ENCODE results near the gene LY6G6D. TPM values are rescaled to one million over a fixed set of nuclear protein-coding genes. Genes with fewer than 3 reads are reported as not detected.

LY6G6D gene
- total and polyA plus RNA-seq, 8 donors = not detected

DNA sequence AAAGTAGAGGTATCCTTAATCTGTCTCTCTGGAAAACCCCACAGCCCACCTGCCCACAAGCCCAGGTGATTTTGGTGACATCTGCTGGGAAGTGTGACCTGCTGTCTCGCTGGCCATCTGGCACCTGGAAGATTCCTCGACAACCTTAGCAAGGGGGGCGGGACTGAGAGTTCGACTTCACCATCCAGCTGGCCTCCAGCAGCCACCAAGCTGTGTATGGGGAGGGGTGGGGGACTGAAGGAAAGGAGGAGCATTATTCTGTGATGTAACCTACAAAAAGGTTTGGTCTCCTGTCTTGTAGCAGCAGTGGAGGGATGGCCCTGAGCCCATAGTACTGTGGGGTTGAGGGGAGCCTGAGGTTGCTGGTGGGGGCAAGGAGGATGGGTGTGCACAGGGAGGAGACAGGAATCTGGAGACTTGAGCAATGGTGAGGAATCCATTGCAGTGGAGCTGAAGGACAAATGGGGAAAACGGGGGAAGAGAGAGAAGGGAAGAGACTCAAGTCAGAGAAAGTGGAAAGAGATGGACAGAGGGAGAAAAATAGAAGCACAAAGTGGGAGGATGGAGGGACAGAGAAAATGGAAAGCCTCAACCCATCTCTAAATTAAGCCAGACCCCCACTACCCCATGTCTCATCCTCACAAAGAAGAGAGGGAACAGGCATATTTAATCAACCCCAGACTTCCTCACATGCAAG is 4.5 kb upstream of the LY6G6D start:
- intact Hi-C loops (cut with DNase I; ENCODE audit: low total_unique reads) = no loop called here
- peaks cover 0 to 10% (median 0%) of the 10 kb centered on the region in 4 donors for H3K4me1 ChIP-seq
- H3K27me3 ChIP-seq = peaks cover 0 to 4% (median 0%) of the 10 kb centered on the region in 3 donors
- no peak for TF ChIP-seq POLR2A (IDR thresholded peaks at IDR 0.05)
- TF ChIP-seq, protein P1, sequence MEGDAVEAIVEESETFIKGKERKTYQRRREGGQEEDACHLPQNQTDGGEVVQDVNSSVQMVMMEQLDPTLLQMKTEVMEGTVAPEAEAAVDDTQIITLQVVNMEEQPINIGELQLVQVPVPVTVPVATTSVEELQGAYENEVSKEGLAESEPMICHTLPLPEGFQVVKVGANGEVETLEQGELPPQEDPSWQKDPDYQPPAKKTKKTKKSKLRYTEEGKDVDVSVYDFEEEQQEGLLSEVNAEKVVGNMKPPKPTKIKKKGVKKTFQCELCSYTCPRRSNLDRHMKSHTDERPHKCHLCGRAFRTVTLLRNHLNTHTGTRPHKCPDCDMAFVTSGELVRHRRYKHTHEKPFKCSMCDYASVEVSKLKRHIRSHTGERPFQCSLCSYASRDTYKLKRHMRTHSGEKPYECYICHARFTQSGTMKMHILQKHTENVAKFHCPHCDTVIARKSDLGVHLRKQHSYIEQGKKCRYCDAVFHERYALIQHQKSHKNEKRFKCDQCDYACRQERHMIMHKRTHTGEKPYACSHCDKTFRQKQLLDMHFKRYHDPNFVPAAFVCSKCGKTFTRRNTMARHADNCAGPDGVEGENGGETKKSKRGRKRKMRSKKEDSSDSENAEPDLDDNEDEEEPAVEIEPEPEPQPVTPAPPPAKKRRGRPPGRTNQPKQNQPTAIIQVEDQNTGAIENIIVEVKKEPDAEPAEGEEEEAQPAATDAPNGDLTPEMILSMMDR (IDR thresholded peaks at IDR 0.05) = no peak
- no peak for TF ChIP-seq EP300 (IDR thresholded peaks at IDR 0.05)
- TF ChIP-seq POLR2AphosphoS5 (IDR thresholded peaks at IDR 0.05) = no peak
- no peaks in the 10 kb centered on the region for H3K36me3 ChIP-seq
- no peak overlapping the region for H3K27ac ChIP-seq
- peak in 1 of 2 donors; percentile 4 for DNase-seq
- WGBS, 5 donors = 60 to 73% (median 70%) methylated on average over 5 of the region's 5 CpGs
- H3K4me3 ChIP-seq = no peak overlapping the region
- no peaks in the 10 kb centered on the region for H3K9me3 ChIP-seq

DNA sequence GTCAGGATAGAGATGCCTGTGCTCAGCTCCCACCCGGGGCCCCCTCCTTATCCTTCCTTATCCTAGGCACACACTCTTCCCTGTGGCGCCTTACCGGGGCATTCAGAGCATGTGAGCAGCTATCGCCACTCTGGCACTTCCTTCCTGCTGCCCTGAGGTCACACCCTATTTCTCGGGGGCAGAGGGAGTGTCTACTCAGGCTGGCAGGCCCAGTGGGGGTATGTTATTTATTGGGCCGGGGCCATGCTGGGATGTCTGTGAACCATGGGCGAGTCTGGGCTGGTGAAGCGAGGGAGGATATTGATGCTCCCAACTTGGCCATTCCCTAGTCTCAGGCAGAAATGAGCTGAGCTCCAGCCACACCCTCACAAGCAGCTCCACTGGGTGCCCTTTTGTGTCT is 3.9 kb upstream of the LY6G6D start:
- Histone ChIP-seq H3K27me3 (peaks cover 0 to 4% (median 0%) of the 10 kb centered on the region in 3 donors), H3K9me3 (no peaks in the 10 kb centered on the region), H3K27ac (no peak overlapping the region), H3K36me3 (no peaks in the 10 kb centered on the region), H3K4me1 (peaks cover 0 to 10% (median 0%) of the 10 kb centered on the region in 4 donors), H3K4me3 (no peak overlapping the region)
- WGBS, 5 donors = 33 to 45% (median 39%) methylated on average over 6 to 8 of the region's 8 CpGs
- peak in 1 of 2 donors; percentile 68 for DNase-seq
- intact Hi-C loops (cut with DNase I; ENCODE audit: low total_unique reads) = no loop called here
- TF ChIP-seq, protein P1 (IDR thresholded peaks at IDR 0.05) = no peak
- TF ChIP-seq EP300 (IDR thresholded peaks at IDR 0.05) (no peak), POLR2A (IDR thresholded peaks at IDR 0.05) (no peak), POLR2AphosphoS5 (IDR thresholded peaks at IDR 0.05) (no peak)

DNA sequence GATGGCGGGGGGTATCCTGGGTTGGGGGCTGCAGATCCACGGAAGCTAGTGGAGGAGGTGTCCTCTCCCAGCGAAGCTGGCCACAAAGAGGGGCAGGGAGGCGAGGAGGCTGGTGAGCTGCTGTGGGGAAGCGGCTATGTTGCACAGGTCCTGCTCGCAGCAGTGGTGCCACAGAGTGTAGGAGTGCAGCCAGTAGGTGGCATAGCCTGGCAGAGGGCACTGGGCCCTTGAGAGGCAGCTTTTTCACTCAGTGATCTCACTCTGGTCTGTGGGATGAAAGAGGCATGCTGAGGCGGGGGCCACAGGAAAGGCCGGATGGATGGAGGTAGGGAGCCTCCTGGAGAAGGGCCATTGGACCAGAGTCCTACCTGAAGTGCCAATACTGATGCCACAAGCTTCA is 2.9 kb upstream of the LY6G6D start:
- 70 to 83% (median 77%) methylated on average over 8 of the region's 8 CpGs for WGBS, 5 donors
- Histone ChIP-seq H3K4me3 (no peak overlapping the region), H3K4me1 (peaks cover 0 to 10% (median under 1%) of the 10 kb centered on the region in 4 donors), H3K27ac (no peak overlapping the region), H3K27me3 (peaks cover 0 to 4% (median 0%) of the 10 kb centered on the region in 3 donors), H3K36me3 (no peaks in the 10 kb centered on the region), H3K9me3 (no peaks in the 10 kb centered on the region)
- no peak for TF ChIP-seq POLR2AphosphoS5 (IDR thresholded peaks at IDR 0.05)
- TF ChIP-seq, protein P1 (IDR thresholded peaks at IDR 0.05) = peak in 1 of 7 experiments; percentile 19
- TF ChIP-seq EP300 (IDR thresholded peaks at IDR 0.05) = no peak
- DNase-seq = no peak
- intact Hi-C loops (cut with DNase I; ENCODE audit: low total_unique reads) = no loop called here

DNA sequence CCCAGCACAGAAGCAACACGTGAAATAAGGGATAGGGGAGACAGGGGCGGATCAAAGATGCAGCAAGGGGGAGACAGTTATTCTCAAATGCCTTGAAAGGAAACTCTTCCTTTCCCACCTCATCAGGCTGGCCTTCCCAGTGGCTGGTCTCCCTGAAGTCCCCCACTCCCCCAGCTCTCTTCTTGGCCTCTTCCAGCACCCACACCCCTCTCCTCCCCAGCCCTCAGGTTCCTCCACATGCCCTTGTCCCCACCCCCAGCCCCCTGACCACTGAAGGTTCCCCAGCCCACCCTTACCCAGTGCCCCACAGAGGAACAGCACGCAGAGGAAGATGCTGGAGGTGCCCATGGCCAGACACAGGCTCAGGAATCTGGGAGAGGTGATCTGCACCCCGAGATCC is 1.7 kb upstream of the LY6G6D start:
- DNase-seq = no peak
- H3K36me3 ChIP-seq = no peaks in the 10 kb centered on the region
- peaks cover 0 to 17% (median 10%) of the 10 kb centered on the region in 4 donors for H3K4me1 ChIP-seq
- H3K27ac ChIP-seq = no peak overlapping the region
- no peaks in the 10 kb centered on the region for H3K9me3 ChIP-seq
- TF ChIP-seq, protein P1 (IDR thresholded peaks at IDR 0.05) = no peak
- TF ChIP-seq EP300 (IDR thresholded peaks at IDR 0.05) (no peak), POLR2AphosphoS5 (IDR thresholded peaks at IDR 0.05) (no peak), POLR2A (IDR thresholded peaks at IDR 0.05) (no peak)
- peaks cover 0 to 4% (median 0%) of the 10 kb centered on the region in 3 donors for H3K27me3 ChIP-seq
- WGBS, 5 donors = 62 to 82% (median 75%) methylated on average over 4 of the region's 4 CpGs
- intact Hi-C loops (cut with DNase I; ENCODE audit: low total_unique reads) = no loop called here
- no peak overlapping the region for H3K4me3 ChIP-seq
